NCI-H128 (cell line): ENCODE measurements around the gene FBXO24.
"Not testable (repeated sequence)": the region's sequence is repeated elsewhere in the genome, so short reads cannot be mapped to it uniquely, and the experiment has no call there.

Experiments
- DNase-seq: peaks from one replicate; lab custom pipeline; 2025; ENCODE audit not compliant: unreplicated experiment; lab: John Stamatoyannopoulos, UW

The FBXO24 gene

GRCh38 chr7:100559127-100559526, 27.0 kb upstream of the FBXO24 start:
- no peak for DNase-seq

GRCh38 chr7:100561491-100562194, 24.5 kb upstream of the FBXO24 start:
- no peak for DNase-seq

- DNase-seq = no peak
These were observed 23.7 kb upstream of the FBXO24 start for GRCh38 chr7:100562195-100563099.

GRCh38 chr7:100563100-100563564, 23.0 kb upstream of the FBXO24 start:
- DNase-seq = no peak

- no peak for DNase-seq
These were observed 22.2 kb upstream of the FBXO24 start for GRCh38 chr7:100563809-100564400.

- DNase-seq = not testable (repeated sequence)
These were observed 21.7 kb upstream of the FBXO24 start for GRCh38 chr7:100564405-100564804.

GRCh38 chr7:100565133-100565571, 21.0 kb upstream of the FBXO24 start:
- DNase-seq = no peak

- DNase-seq = no peak
These were observed 20.1 kb upstream of the FBXO24 start for GRCh38 chr7:100566018-100566531.

- no peak for DNase-seq
These were observed 18.9 kb upstream of the FBXO24 start for GRCh38 chr7:100567031-100567730.

- no peak for DNase-seq
These were observed 18.4 kb upstream of the FBXO24 start for GRCh38 chr7:100567751-100568175.

- no peak for DNase-seq
These were observed 17.8 kb upstream of the FBXO24 start for GRCh38 chr7:100568176-100568895.

- DNase-seq = no peak
These were observed 17.0 kb upstream of the FBXO24 start for GRCh38 chr7:100568896-100569844.

GRCh38 chr7:100570954-100571828, 14.9 kb upstream of the FBXO24 start:
- DNase-seq = no peak

GRCh38 chr7:100571829-100572116, 14.4 kb upstream of the FBXO24 start:
- no peak for DNase-seq

- no peak for DNase-seq
These were observed 13.7 kb upstream of the FBXO24 start for GRCh38 chr7:100572281-100572948.

GRCh38 chr7:100572949-100573675, 13.0 kb upstream of the FBXO24 start:
- no peak for DNase-seq
